ENCODE data around the gene HMCN1. TPM values are rescaled to one million over a fixed set of nuclear protein-coding genes. Genes with fewer than 3 reads are reported as not detected.
"Not testable (repeated sequence)": the region's sequence is repeated elsewhere in the genome, so short reads cannot be mapped to it uniquely, and the experiment has no call there.

Gene HMCN1
- polyA plus RNA-seq, 2 donors, result 0.83 to 1.9 TPM

DNA sequence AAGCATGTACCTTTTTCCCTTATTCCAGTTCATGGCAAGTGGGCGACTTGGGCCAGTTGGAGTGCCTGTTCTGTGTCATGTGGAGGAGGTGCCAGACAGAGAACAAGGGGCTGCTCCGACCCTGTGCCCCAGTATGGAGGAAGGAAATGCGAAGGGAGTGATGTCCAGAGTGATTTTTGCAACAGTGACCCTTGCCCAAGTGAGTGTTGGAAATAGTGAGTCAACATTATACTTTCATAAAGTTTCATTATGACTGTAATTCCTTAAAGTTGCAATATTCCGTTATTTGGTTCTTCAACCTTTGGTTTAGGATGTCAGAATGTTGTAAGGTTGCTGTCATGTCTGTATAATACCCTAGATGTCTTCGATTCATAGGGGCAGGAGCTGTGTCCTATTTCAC, 410.3 kb downstream of the HMCN1 start:
- Histone ChIP-seq H3K4me1 (ENCODE audit: control insufficient read depth in 2 of 2, insufficient read depth in 2 of 2, low read length in 1 of 2) (no peaks in the 10 kb centered on the region), H3K27me3 (ENCODE audit: control insufficient read depth in 1 of 2, insufficient read depth in 2 of 2, low read length in 2 of 2) (no peaks in the 10 kb centered on the region), H3K36me3 (ENCODE audit: control insufficient read depth in 2 of 2, insufficient read depth in 2 of 2, low read length in 1 of 2) (no peaks in the 10 kb centered on the region), H3K9me3 (ENCODE audit: control insufficient read depth in 2 of 2, insufficient read depth in 1 of 2, low read depth in 1 of 2, low read length in 1 of 2) (no peaks in the 10 kb centered on the region), H3K4me3 (ENCODE audit: low read depth in 1 of 2, low read length in 2 of 2) (no peak overlapping the region), H3K27ac (ENCODE audit: low read depth in 2 of 2, low read length in 1 of 2) (no peak overlapping the region)
- 79 to 87% methylated on average over 5 of the region's 5 CpGs for WGBS, 2 donors

DNA sequence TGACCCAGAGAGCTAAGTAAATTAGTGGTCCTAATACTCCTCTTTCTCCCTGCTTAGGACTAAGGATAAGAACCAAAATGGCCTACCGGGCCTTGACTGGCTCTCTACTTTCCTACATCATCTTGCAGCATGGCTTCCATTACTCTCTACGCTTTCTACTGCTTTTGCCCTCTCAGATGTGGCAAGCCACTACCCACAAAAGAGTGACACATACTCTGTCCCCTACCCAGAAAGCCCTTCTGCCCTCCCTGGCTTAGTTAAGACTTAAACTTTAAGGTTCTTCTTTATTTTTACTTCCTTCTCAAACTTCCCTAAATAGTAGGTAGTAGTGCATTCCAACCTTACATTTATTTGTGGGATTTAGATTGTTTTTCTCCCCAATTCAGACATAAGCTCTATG, 412.8 kb downstream of the HMCN1 start:
- Histone ChIP-seq H3K9me3 (ENCODE audit: control insufficient read depth in 2 of 2, insufficient read depth in 1 of 2, low read depth in 1 of 2, low read length in 1 of 2) (no peaks in the 10 kb centered on the region), H3K4me1 (ENCODE audit: control insufficient read depth in 2 of 2, insufficient read depth in 2 of 2, low read length in 1 of 2) (no peaks in the 10 kb centered on the region), H3K27ac (ENCODE audit: low read depth in 2 of 2, low read length in 1 of 2) (no peak overlapping the region), H3K4me3 (ENCODE audit: low read depth in 1 of 2, low read length in 2 of 2) (no peak overlapping the region), H3K36me3 (ENCODE audit: control insufficient read depth in 2 of 2, insufficient read depth in 2 of 2, low read length in 1 of 2) (no peaks in the 10 kb centered on the region), H3K27me3 (ENCODE audit: control insufficient read depth in 1 of 2, insufficient read depth in 2 of 2, low read length in 2 of 2) (no peaks in the 10 kb centered on the region)
- 87 to 89% methylated on average over 2 of the region's 2 CpGs for WGBS, 2 donors

DNA sequence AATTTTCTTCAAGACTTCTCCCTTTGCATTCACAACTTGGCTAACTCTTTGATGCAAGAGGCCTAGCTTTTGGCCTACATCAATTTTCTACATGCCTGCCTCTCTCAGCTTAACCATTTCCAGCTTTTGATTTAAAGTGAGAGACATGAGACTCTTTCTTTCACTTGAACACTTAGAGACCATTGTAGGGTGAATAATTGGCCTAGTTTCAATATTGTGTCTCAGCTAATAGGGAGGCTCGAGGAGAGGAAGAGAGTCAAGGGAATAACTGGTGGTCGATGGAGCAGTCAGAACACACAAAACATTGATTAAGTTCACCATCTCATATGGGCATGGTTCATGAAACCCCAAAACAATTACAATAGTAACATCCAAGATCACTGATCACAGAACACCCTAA, 415.4 kb downstream of the HMCN1 start:
- WGBS, 2 donors, result 79 to 81% methylated on average over 2 of the region's 2 CpGs
- Histone ChIP-seq H3K4me3 (ENCODE audit: low read depth in 1 of 2, low read length in 2 of 2) (no peak overlapping the region), H3K27ac (ENCODE audit: low read depth in 2 of 2, low read length in 1 of 2) (no peak overlapping the region), H3K36me3 (ENCODE audit: control insufficient read depth in 2 of 2, insufficient read depth in 2 of 2, low read length in 1 of 2) (no peaks in the 10 kb centered on the region), H3K27me3 (ENCODE audit: control insufficient read depth in 1 of 2, insufficient read depth in 2 of 2, low read length in 2 of 2) (no peaks in the 10 kb centered on the region), H3K4me1 (ENCODE audit: control insufficient read depth in 2 of 2, insufficient read depth in 2 of 2, low read length in 1 of 2) (no peaks in the 10 kb centered on the region), H3K9me3 (ENCODE audit: control insufficient read depth in 2 of 2, insufficient read depth in 1 of 2, low read depth in 1 of 2, low read length in 1 of 2) (no peaks in the 10 kb centered on the region)

- Histone ChIP-seq H3K9me3 (ENCODE audit: control insufficient read depth in 2 of 2, insufficient read depth in 1 of 2, low read depth in 1 of 2, low read length in 1 of 2) (no peaks in the 10 kb centered on the region), H3K4me1 (ENCODE audit: control insufficient read depth in 2 of 2, insufficient read depth in 2 of 2, low read length in 1 of 2) (no peaks in the 10 kb centered on the region), H3K4me3 (ENCODE audit: low read depth in 1 of 2, low read length in 2 of 2) (no peak overlapping the region), H3K36me3 (ENCODE audit: control insufficient read depth in 2 of 2, insufficient read depth in 2 of 2, low read length in 1 of 2) (no peaks in the 10 kb centered on the region), H3K27ac (ENCODE audit: low read depth in 2 of 2, low read length in 1 of 2) (no peak overlapping the region), H3K27me3 (ENCODE audit: control insufficient read depth in 1 of 2, insufficient read depth in 2 of 2, low read length in 2 of 2) (no peaks in the 10 kb centered on the region)
- 46 to 62% methylated on average over 3 of the region's 3 CpGs for WGBS, 2 donors
Observed at GRCh38 chr1:186152227-186152619, 418.0 kb downstream of the HMCN1 start.

DNA sequence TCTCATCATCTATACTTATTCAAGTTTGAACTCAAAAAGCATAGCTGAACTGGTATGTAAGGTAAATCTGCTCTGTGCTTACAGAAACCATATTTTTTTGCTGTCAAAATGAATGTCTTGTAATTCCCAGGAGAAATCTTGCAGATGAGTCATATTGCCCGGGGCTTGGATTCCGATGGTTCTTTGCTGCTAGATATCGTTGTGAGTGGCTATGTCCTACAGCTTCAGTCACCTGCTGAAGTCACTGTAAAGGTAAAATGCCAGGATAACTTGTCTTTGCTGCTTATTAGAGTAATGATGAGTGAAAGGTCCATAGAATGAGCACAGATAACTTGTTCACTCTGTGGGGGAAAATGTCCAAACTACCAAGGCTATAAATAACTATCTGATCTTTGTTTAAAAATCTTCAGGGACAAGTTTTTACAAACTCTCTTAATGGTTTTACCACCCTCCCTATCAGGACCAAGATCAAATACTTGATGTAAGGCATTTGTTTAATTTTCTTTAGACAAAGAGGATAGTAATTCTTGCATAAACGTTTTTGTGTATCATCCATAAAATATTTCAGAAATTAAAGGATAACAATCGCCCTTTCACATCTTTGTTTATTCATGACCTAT, 418.5 kb downstream of the HMCN1 start:
- H3K27ac ChIP-seq (ENCODE audit: low read depth in 2 of 2, low read length in 1 of 2), result no peak overlapping the region

GRCh38 chr1:186154651-186155050, 420.5 kb downstream of the HMCN1 start:
- Histone ChIP-seq H3K27me3 (ENCODE audit: control insufficient read depth in 1 of 2, insufficient read depth in 2 of 2, low read length in 2 of 2) (no peaks in the 10 kb centered on the region), H3K36me3 (ENCODE audit: control insufficient read depth in 2 of 2, insufficient read depth in 2 of 2, low read length in 1 of 2) (no peaks in the 10 kb centered on the region), H3K4me3 (ENCODE audit: low read depth in 1 of 2, low read length in 2 of 2) (no peak overlapping the region), H3K4me1 (ENCODE audit: control insufficient read depth in 2 of 2, insufficient read depth in 2 of 2, low read length in 1 of 2) (no peaks in the 10 kb centered on the region), H3K27ac (ENCODE audit: low read depth in 2 of 2, low read length in 1 of 2) (no peak overlapping the region), H3K9me3 (ENCODE audit: control insufficient read depth in 2 of 2, insufficient read depth in 1 of 2, low read depth in 1 of 2, low read length in 1 of 2) (no peaks in the 10 kb centered on the region)
- WGBS, 2 donors, result 53 to 64% methylated on average over 1 of the region's 1 CpG

More for the DNA sequence above, 418.5 kb downstream of the HMCN1 start:
- H3K4me1 ChIP-seq (ENCODE audit: control insufficient read depth in 2 of 2, insufficient read depth in 2 of 2, low read length in 1 of 2), result no peaks in the 10 kb centered on the region
- no peaks in the 10 kb centered on the region for H3K27me3 ChIP-seq (ENCODE audit: control insufficient read depth in 1 of 2, insufficient read depth in 2 of 2, low read length in 2 of 2)
- 28 to 51% methylated on average over 5 of the region's 5 CpGs for WGBS, 2 donors
- H3K36me3 ChIP-seq (ENCODE audit: control insufficient read depth in 2 of 2, insufficient read depth in 2 of 2, low read length in 1 of 2), result no peaks in the 10 kb centered on the region
- H3K9me3 ChIP-seq (ENCODE audit: control insufficient read depth in 2 of 2, insufficient read depth in 1 of 2, low read depth in 1 of 2, low read length in 1 of 2), result no peaks in the 10 kb centered on the region
- no peak overlapping the region for H3K4me3 ChIP-seq (ENCODE audit: low read depth in 1 of 2, low read length in 2 of 2)

- H3K27ac ChIP-seq (ENCODE audit: low read depth in 2 of 2, low read length in 1 of 2), result no peak overlapping the region
- H3K9me3 ChIP-seq (ENCODE audit: control insufficient read depth in 2 of 2, insufficient read depth in 1 of 2, low read depth in 1 of 2, low read length in 1 of 2), result no peaks in the 10 kb centered on the region
- no peaks in the 10 kb centered on the region for H3K36me3 ChIP-seq (ENCODE audit: control insufficient read depth in 2 of 2, insufficient read depth in 2 of 2, low read length in 1 of 2)
- no peaks in the 10 kb centered on the region for H3K4me1 ChIP-seq (ENCODE audit: control insufficient read depth in 2 of 2, insufficient read depth in 2 of 2, low read length in 1 of 2)
- WGBS, 2 donors, result 46 to 50% methylated on average over 1 of the region's 1 CpG
- H3K4me3 ChIP-seq (ENCODE audit: low read depth in 1 of 2, low read length in 2 of 2), result no peak overlapping the region
- no peaks in the 10 kb centered on the region for H3K27me3 ChIP-seq (ENCODE audit: control insufficient read depth in 1 of 2, insufficient read depth in 2 of 2, low read length in 2 of 2)
Observed at GRCh38 chr1:186155594-186155993, 421.4 kb downstream of the HMCN1 start.

DNA sequence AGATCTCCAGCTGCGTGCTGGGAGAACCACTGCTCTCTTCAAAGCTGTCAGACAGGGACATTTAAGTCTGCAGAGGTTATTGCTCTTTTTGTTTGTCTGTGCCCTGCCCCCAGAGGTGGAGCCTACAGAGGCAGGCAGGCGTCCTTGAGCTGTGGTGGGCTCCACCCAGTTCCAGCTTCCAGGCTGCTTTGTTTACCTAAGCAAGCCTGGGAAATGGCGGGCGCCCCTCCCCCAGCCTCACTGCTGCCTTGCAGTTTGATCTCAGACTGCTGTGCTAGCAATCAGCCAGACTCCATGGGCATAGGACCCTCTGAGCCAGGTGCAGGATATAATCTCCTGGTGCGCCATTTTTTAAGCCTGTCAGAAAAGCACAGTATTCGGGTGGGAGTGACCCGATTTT, 428.7 kb downstream of the HMCN1 start:
- not testable (repeated sequence) for H3K4me3 ChIP-seq (ENCODE audit: low read depth in 1 of 2, low read length in 2 of 2)
- WGBS, 2 donors, result 90 to 91% methylated on average over 6 to 7 of the region's 7 CpGs

GRCh38 chr1:186164773-186165172, 430.6 kb downstream of the HMCN1 start:
- H3K27ac ChIP-seq (ENCODE audit: low read depth in 2 of 2, low read length in 1 of 2), result no peak overlapping the region
- WGBS, 2 donors, result 52 to 79% methylated on average over 3 of the region's 3 CpGs
- H3K36me3 ChIP-seq (ENCODE audit: control insufficient read depth in 2 of 2, insufficient read depth in 2 of 2, low read length in 1 of 2), result no peaks in the 10 kb centered on the region
- H3K4me1 ChIP-seq (ENCODE audit: control insufficient read depth in 2 of 2, insufficient read depth in 2 of 2, low read length in 1 of 2), result no peaks in the 10 kb centered on the region
- no peak overlapping the region for H3K4me3 ChIP-seq (ENCODE audit: low read depth in 1 of 2, low read length in 2 of 2)
- no peaks in the 10 kb centered on the region for H3K27me3 ChIP-seq (ENCODE audit: control insufficient read depth in 1 of 2, insufficient read depth in 2 of 2, low read length in 2 of 2)
- no peaks in the 10 kb centered on the region for H3K9me3 ChIP-seq (ENCODE audit: control insufficient read depth in 2 of 2, insufficient read depth in 1 of 2, low read depth in 1 of 2, low read length in 1 of 2)

More for the DNA sequence above, 428.7 kb downstream of the HMCN1 start:
- H3K36me3 ChIP-seq (ENCODE audit: control insufficient read depth in 2 of 2, insufficient read depth in 2 of 2, low read length in 1 of 2); H3K27me3 ChIP-seq (ENCODE audit: control insufficient read depth in 1 of 2, insufficient read depth in 2 of 2, low read length in 2 of 2); H3K27ac ChIP-seq (ENCODE audit: low read depth in 2 of 2, low read length in 1 of 2); H3K9me3 ChIP-seq (ENCODE audit: control insufficient read depth in 2 of 2, insufficient read depth in 1 of 2, low read depth in 1 of 2, low read length in 1 of 2); H3K4me1 ChIP-seq (ENCODE audit: control insufficient read depth in 2 of 2, insufficient read depth in 2 of 2, low read length in 1 of 2): not testable (repeated sequence)

DNA sequence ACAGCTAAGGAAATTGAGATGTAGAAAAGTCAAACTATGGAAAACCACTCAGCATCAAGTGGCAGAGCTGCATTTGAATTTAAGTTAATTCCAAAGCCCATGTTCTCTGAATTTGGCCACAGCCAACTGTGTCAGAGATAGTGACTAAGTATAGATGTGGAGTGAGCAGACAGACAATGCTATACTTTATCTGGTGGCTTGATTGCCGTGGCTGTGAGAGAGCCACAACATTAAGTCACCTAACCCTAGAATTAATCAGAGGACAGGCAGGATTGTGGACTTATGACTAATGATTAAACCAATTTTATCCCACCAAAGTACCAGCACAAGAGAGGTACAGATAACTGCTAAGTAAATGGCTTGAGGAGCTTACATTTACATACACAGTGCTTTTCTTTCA, 431.1 kb downstream of the HMCN1 start:
- Histone ChIP-seq H3K9me3 (ENCODE audit: control insufficient read depth in 2 of 2, insufficient read depth in 1 of 2, low read depth in 1 of 2, low read length in 1 of 2) (no peaks in the 10 kb centered on the region), H3K4me1 (ENCODE audit: control insufficient read depth in 2 of 2, insufficient read depth in 2 of 2, low read length in 1 of 2) (no peaks in the 10 kb centered on the region)
- WGBS, 2 donors, result 65 to 75% methylated on average over 1 of the region's 1 CpG

More for the DNA sequence above, 431.1 kb downstream of the HMCN1 start:
- no peak overlapping the region for H3K4me3 ChIP-seq (ENCODE audit: low read depth in 1 of 2, low read length in 2 of 2)
- no peaks in the 10 kb centered on the region for H3K27me3 ChIP-seq (ENCODE audit: control insufficient read depth in 1 of 2, insufficient read depth in 2 of 2, low read length in 2 of 2)
- H3K27ac ChIP-seq (ENCODE audit: low read depth in 2 of 2, low read length in 1 of 2), result no peak overlapping the region
- no peaks in the 10 kb centered on the region for H3K36me3 ChIP-seq (ENCODE audit: control insufficient read depth in 2 of 2, insufficient read depth in 2 of 2, low read length in 1 of 2)
